H9 (cell line): Measurements from ENCODE around the gene ADAMTS2. TPM values are rescaled to one million over a fixed set of nuclear protein-coding genes. Genes with fewer than 3 reads are reported as not detected.

Experiments used
- DNase-seq: peaks from one replicate; pipeline ENCODE4 v3.0.0-alpha.2; 2017
- H2AFZ ChIP-seq: one replicate; pipeline ENCODE4 v1.6.1; 2013; ENCODE audit warnings: mild to moderate bottlenecking, low read length, control low read depth, moderate library complexity
- H2AK5ac ChIP-seq: 2 replicates; pipeline ENCODE4 v1.6.1; 2013; ENCODE audit warnings: low read length, control low read depth, mixed read lengths; ENCODE audit not compliant: insufficient read length
- H2BK120ac ChIP-seq: one replicate; pipeline ENCODE4 v1.6.1; 2013; ENCODE audit warnings: low read depth, mild to moderate bottlenecking, low read length, control low read depth, inconsistent platforms; ENCODE audit not compliant: poor library complexity, severe bottlenecking
- H2BK12ac ChIP-seq: 2 replicates; pipeline ENCODE4 v1.6.1; 2013; ENCODE audit warnings: low read length, control low read depth, mixed read lengths, low read depth; ENCODE audit not compliant: insufficient read length
- H2BK15ac ChIP-seq: 2 replicates; pipeline ENCODE4 v1.6.1; 2013; ENCODE audit warnings: low read depth, low read length, control low read depth
- H2BK20ac ChIP-seq: one replicate; pipeline ENCODE4 v1.6.1; 2013; ENCODE audit warnings: low read depth, mild to moderate bottlenecking, low read length, control low read depth, inconsistent platforms; ENCODE audit not compliant: poor library complexity, severe bottlenecking
- H2BK5ac ChIP-seq: 2 replicates; pipeline ENCODE4 v1.6.1; 2013; ENCODE audit warnings: low read length, control low read depth, mixed read lengths; ENCODE audit not compliant: insufficient read length
- H3K14ac ChIP-seq: 2 replicates; pipeline ENCODE4 v1.6.1; 2013; ENCODE audit warnings: low read length, control low read depth; ENCODE audit not compliant: insufficient read depth
- H3K18ac ChIP-seq: 2 replicates; pipeline ENCODE4 v1.6.1; 2013; ENCODE audit warnings: low read depth, mild to moderate bottlenecking, mixed read lengths, low read length, control low read depth; ENCODE audit not compliant: insufficient read length
- H3K23ac ChIP-seq: 2 replicates; pipeline ENCODE4 v1.6.1; 2013; ENCODE audit warnings: low read length, control low read depth, mixed read lengths, low read depth; ENCODE audit not compliant: insufficient read length
- H3K23me2 ChIP-seq: 2 replicates; pipeline ENCODE4 v1.6.1; 2013; ENCODE audit warnings: low read depth, mild to moderate bottlenecking, mixed read lengths, low read length, control low read depth; ENCODE audit not compliant: insufficient read length, poor library complexity, severe bottlenecking
- H3K27ac ChIP-seq: 2 replicates; pipeline ENCODE4 v1.5.1; 2013; ENCODE audit warnings: low read length, control low read depth, mixed read lengths, low read depth; ENCODE audit not compliant: insufficient read length
- H3K27me3 ChIP-seq: 2 replicates; pipeline ENCODE4 v1.6.1; 2013; ENCODE audit warnings: low read length, control low read depth, inconsistent platforms; ENCODE audit not compliant: insufficient read depth
- H3K4ac ChIP-seq: 2 replicates; pipeline ENCODE4 v1.6.1; 2013; ENCODE audit warnings: low read depth, mild to moderate bottlenecking, control low read depth, inconsistent platforms, low read length, moderate library complexity
- H3K4me1 ChIP-seq: 2 replicates; pipeline ENCODE4 v1.6.1; 2013; ENCODE audit warnings: low read length, control low read depth, inconsistent platforms; ENCODE audit not compliant: insufficient read depth
- H3K4me2 ChIP-seq: 2 replicates; pipeline ENCODE4 v1.6.1; 2013; ENCODE audit warnings: low read length, control low read depth, mixed read lengths; ENCODE audit not compliant: insufficient read length, insufficient read depth
- H3K56ac ChIP-seq: 2 replicates; pipeline ENCODE4 v1.6.1; 2013; ENCODE audit warnings: low read depth, mild to moderate bottlenecking, mixed read lengths, low read length, control low read depth; ENCODE audit not compliant: insufficient read length
- H3K79me1 ChIP-seq: 2 replicates; pipeline ENCODE4 v1.6.1; 2013; ENCODE audit warnings: low read depth, mild to moderate bottlenecking, moderate library complexity, low read length, control low read depth, inconsistent platforms; ENCODE audit not compliant: insufficient read depth, poor library complexity, severe bottlenecking
- H3K79me2 ChIP-seq: 2 replicates; pipeline ENCODE4 v1.6.1; 2013; ENCODE audit warnings: low read length, control low read depth, inconsistent platforms; ENCODE audit not compliant: insufficient read depth
- H3K9ac ChIP-seq: 2 replicates; pipeline ENCODE4 v1.6.1; 2013; ENCODE audit warnings: low read length, control low read depth, mixed read lengths; ENCODE audit not compliant: insufficient read length; ENCODE audit errors: extremely low read depth
- H3K9me3 ChIP-seq: one replicate; pipeline ENCODE4 v1.6.1; 2013; ENCODE audit warnings: low read depth, low read length, inconsistent platforms; ENCODE audit not compliant: control insufficient read depth
- H3T11ph ChIP-seq: one replicate; pipeline ENCODE4 v1.6.1; 2013; ENCODE audit warnings: mild to moderate bottlenecking, low read length, control low read depth, inconsistent platforms
- H4K20me1 ChIP-seq: one replicate; pipeline ENCODE4 v1.6.1; 2013; ENCODE audit not compliant: control insufficient read depth, insufficient read length, insufficient read depth
- H4K5ac ChIP-seq: 2 replicates; pipeline ENCODE4 v1.6.1; 2013; ENCODE audit warnings: low read depth, mild to moderate bottlenecking, mixed read lengths, low read length, control low read depth; ENCODE audit not compliant: insufficient read length
- H4K8ac ChIP-seq: replicated peaks from 2 replicates; pipeline ENCODE4 v1.6.1; 2013; ENCODE audit warnings: low read length, control low read depth, mixed read lengths, low read depth; ENCODE audit not compliant: insufficient read length
- H4K91ac ChIP-seq: 2 replicates; pipeline ENCODE4 v1.6.1; 2013; ENCODE audit warnings: low read depth, mild to moderate bottlenecking, moderate library complexity, mixed read lengths, low read length, control low read depth; ENCODE audit not compliant: insufficient read length
- H3K27ac Mint-ChIP-seq, 3 experiments: 2 replicates in 2 of 3; 3 replicates in 1 of 3; pipeline ENCODE4 v1.8.0; 2020 to 2021; ENCODE audit warnings: mixed read lengths in 3 of 3, mild to moderate bottlenecking in 1 of 3, moderate library complexity in 1 of 3
- H3K27me3 Mint-ChIP-seq: 2 replicates; pipeline ENCODE4 v1.8.0; 2021; ENCODE audit warnings: low read depth, mild to moderate bottlenecking, moderate library complexity, mixed read lengths
- H3K36me3 Mint-ChIP-seq, 3 experiments: 2 replicates in 2 of 3; 3 replicates in 1 of 3; pipeline ENCODE4 v1.8.0; 2020 to 2021; ENCODE audit warnings: low read depth in 3 of 3, mixed read lengths in 3 of 3; ENCODE audit not compliant: insufficient read depth in 1 of 3
- H3K4me1 Mint-ChIP-seq, 2 experiments: 2 replicates each; pipeline ENCODE4 v1.8.0; 2020; ENCODE audit warnings: mixed read lengths in 2 of 2
- H3K4me3 Mint-ChIP-seq, 2 experiments: 2 replicates in 1 of 2; 3 replicates in 1 of 2; pipeline ENCODE4 v1.8.0; 2020 to 2021; ENCODE audit warnings: mild to moderate bottlenecking in 2 of 2, mixed read lengths in 2 of 2, moderate library complexity in 1 of 2
- H3K9me3 Mint-ChIP-seq, 2 experiments: 2 replicates in 1 of 2; 3 replicates in 1 of 2; pipeline ENCODE4 v1.8.0; 2020; ENCODE audit warnings: mild to moderate bottlenecking in 2 of 2, mixed read lengths in 2 of 2, moderate library complexity in 1 of 2
- WGBS: extraction: QIAGEN DNeasy Blood & Tissue Kit; methylation state at CpG from one replicate; pipeline ENCODE4 v1.1.7; 2013; ENCODE audit warnings: missing lambda C conversion rate, low lambda C conversion rate, mixed read lengths; ENCODE audit not compliant: insufficient read length; ENCODE audit errors: extremely low coverage; 5-methylcytosine and 5-hydroxymethylcytosine counted together
- total RNA-seq: library from RNA; stranded (reverse); gene quantifications from 2 replicates; pipeline ENCODE4 v1.2.1, GENCODE V29; 2021
- TF ChIP-seq, protein P1 (sequence below): fragments of 200-600 bp; sonication (generic); conservative IDR thresholded peaks from 3 replicates; pipeline ENCODE4 v1.8.0; 2021; ENCODE audit warnings: antibody characterized with exemption, mild to moderate bottlenecking

The ADAMTS2 gene
- total RNA-seq, 1 experiment from 2014 or later: 5.4 TPM

- peaks cover 0 to 4% (median 0%) of the 10 kb centered on the region in 3 experiments; a peak in 1 of 7 replicates for H3K36me3 Mint-ChIP-seq
- WGBS: no CpG with 5 or more reads among the region's 10 CpGs
- no peak overlapping the region for H3K4me3 Mint-ChIP-seq
- no peaks in the 10 kb centered on the region for H3K4me1 Mint-ChIP-seq
- Histone ChIP-seq H3K18ac (no peak overlapping the region), H3K9ac (no peak overlapping the region), H3K23me2 (no peaks in the 10 kb centered on the region), H2BK20ac (no peak overlapping the region), H2AK5ac (no peak overlapping the region), H3K14ac (no peak overlapping the region), H4K8ac (no peak overlapping the region), H3K79me1 (no peaks in the 10 kb centered on the region), H3K27ac (no peak overlapping the region), H3T11ph (no peak overlapping the region), H2BK15ac (no peak overlapping the region), H2AFZ (no peak overlapping the region), H4K5ac (no peak overlapping the region), H3K27me3 (no peaks in the 10 kb centered on the region), H3K23ac (no peak overlapping the region), H4K91ac (no peak overlapping the region), H4K20me1 (no peaks in the 10 kb centered on the region), H2BK120ac (no peak overlapping the region), H2BK5ac (no peak overlapping the region), H3K4me2 (no peak overlapping the region), H3K4ac (no peak overlapping the region), H3K9me3 (no peaks in the 10 kb centered on the region), H2BK12ac (no peak overlapping the region), H3K4me1 (no peaks in the 10 kb centered on the region), H3K56ac (no peak overlapping the region), H3K79me2 (no peaks in the 10 kb centered on the region)
- H3K27me3 Mint-ChIP-seq: peaks cover 11% of the 10 kb centered on the region
- H3K27ac Mint-ChIP-seq: no peak overlapping the region; a peak in 1 of 7 replicates
- TF ChIP-seq, protein P1, sequence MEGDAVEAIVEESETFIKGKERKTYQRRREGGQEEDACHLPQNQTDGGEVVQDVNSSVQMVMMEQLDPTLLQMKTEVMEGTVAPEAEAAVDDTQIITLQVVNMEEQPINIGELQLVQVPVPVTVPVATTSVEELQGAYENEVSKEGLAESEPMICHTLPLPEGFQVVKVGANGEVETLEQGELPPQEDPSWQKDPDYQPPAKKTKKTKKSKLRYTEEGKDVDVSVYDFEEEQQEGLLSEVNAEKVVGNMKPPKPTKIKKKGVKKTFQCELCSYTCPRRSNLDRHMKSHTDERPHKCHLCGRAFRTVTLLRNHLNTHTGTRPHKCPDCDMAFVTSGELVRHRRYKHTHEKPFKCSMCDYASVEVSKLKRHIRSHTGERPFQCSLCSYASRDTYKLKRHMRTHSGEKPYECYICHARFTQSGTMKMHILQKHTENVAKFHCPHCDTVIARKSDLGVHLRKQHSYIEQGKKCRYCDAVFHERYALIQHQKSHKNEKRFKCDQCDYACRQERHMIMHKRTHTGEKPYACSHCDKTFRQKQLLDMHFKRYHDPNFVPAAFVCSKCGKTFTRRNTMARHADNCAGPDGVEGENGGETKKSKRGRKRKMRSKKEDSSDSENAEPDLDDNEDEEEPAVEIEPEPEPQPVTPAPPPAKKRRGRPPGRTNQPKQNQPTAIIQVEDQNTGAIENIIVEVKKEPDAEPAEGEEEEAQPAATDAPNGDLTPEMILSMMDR: no peak
- DNase-seq: no peak
- H3K9me3 Mint-ChIP-seq: no peaks in the 10 kb centered on the region; a peak in 2 of 5 replicates
Observed at GRCh38 chr5:179149278-179149677, 196.0 kb downstream of the ADAMTS2 start.
